A673 (cell line): ENCODE data around the gene FYCO1. TPM values are rescaled to one million over a fixed set of nuclear protein-coding genes. Genes with fewer than 3 reads are reported as not detected.

ENCODE experiments used
- BruUV-seq: library from RNA; stranded (reverse); fragments of 400-500 nt; replicated peaks from 2 replicates; lab custom pipeline; 2021; lab: Mats Ljungman, UMichigan
- CTCF ChIA-PET: fragments of 300-600 bp; sonication (Branson Sonifier 250); formaldehyde crosslinking; loops from one replicate; lab custom pipeline; 2022; ENCODE audit warnings: antibody characterized with exemption; lab: Charles Lee
- POLR2A ChIA-PET: fragments of 300-600 bp; sonication (Branson Sonifier 250); formaldehyde crosslinking; loops from one replicate; lab custom pipeline; 2022; ENCODE audit warnings: antibody characterized with exemption; ENCODE audit not compliant: low non-redundant PET; lab: Charles Lee
- DNase-seq: peaks from one replicate; pipeline ENCODE4 v3.0.0-alpha.2; 2015; ENCODE audit warnings: low spot score
- H3K27ac ChIP-seq: fragments of 200-600 bp; sonication (generic); 2 replicates; pipeline ENCODE4 v1.5.1; 2016; ENCODE audit warnings: mixed run types, low read depth, mild to moderate bottlenecking, mixed read lengths, antibody characterized with exemption, low read length; ENCODE audit not compliant: poor library complexity, severe bottlenecking
- H3K27me3 ChIP-seq: fragments of 200-600 bp; sonication (generic); replicated peaks from 2 replicates; pipeline ENCODE4 v1.6.1; 2017; ENCODE audit warnings: mixed run types, low read depth, mild to moderate bottlenecking, mixed read lengths, antibody characterized with exemption, low read length; ENCODE audit not compliant: insufficient read depth, poor library complexity
- H3K36me3 ChIP-seq: fragments of 200-600 bp; sonication (generic); 2 replicates; pipeline ENCODE4 v1.6.1; 2016; ENCODE audit warnings: mixed run types, mild to moderate bottlenecking, mixed read lengths, antibody characterized with exemption, low read length; ENCODE audit not compliant: insufficient read depth, poor library complexity, severe bottlenecking
- H3K4me1 ChIP-seq: fragments of 200-600 bp; sonication (generic); 2 replicates; pipeline ENCODE4 v1.6.1; 2017; ENCODE audit warnings: mixed run types, mild to moderate bottlenecking, mixed read lengths, antibody characterized with exemption, low read length; ENCODE audit not compliant: insufficient read depth, poor library complexity, severe bottlenecking
- H3K4me3 ChIP-seq: fragments of 200-600 bp; sonication (generic); 2 replicates; pipeline ENCODE4 v1.5.1; 2016; ENCODE audit warnings: low read depth, mixed run types, mild to moderate bottlenecking, mixed read lengths, low read length; ENCODE audit not compliant: poor library complexity, severe bottlenecking
- H3K9me3 ChIP-seq: fragments of 200-600 bp; sonication (generic); 2 replicates; pipeline ENCODE4 v1.6.1; 2016; ENCODE audit warnings: mixed run types, low read depth, mild to moderate bottlenecking, mixed read lengths, antibody characterized with exemption, low read length; ENCODE audit not compliant: poor library complexity, severe bottlenecking
- CTCF ChIP-seq: fragments of 300-800, 200-600 bp; sonication (generic); conservative IDR thresholded peaks from 2 replicates; pipeline ENCODE4 v1.5.1; 2017; ENCODE audit warnings: low read depth, mild to moderate bottlenecking, antibody characterized with exemption, low read length, moderate library complexity, mixed read lengths
- EZH2 ChIP-seq: fragments of 200-600 bp; sonication (generic); IDR thresholded peaks from 2 replicates; pipeline ENCODE4 v1.6.1; 2017; ENCODE audit warnings: borderline replicate concordance, low read depth, mild to moderate bottlenecking, mixed read lengths, antibody characterized with exemption, low read length; ENCODE audit not compliant: poor library complexity, severe bottlenecking
- intact Hi-C: fragments of 100-400 bp; cut with micrococcal nuclease; formaldehyde crosslinking; loops from one replicate; pipeline ENCODE4 v1.10.0; 2022; ENCODE audit not compliant: unreplicated experiment
- total RNA-seq: library from RNA; stranded (reverse); gene quantifications from 2 replicates; pipeline ENCODE4 v1.2.3, GENCODE V29; 2021

The FYCO1 gene
- total RNA-seq, 1 experiment from 2014 or later: 7.4 TPM

GRCh38 chr3:45932112-45932511, 63.5 kb downstream of the FYCO1 start:
- CTCF ChIA-PET: no interaction called here
- no TSS peak for BruUV-seq

GRCh38 chr3:45931496-45931895, 64.1 kb downstream of the FYCO1 start:
- no peaks in the 10 kb centered on the region for H3K4me1 ChIP-seq
- CTCF ChIA-PET: no interaction called here
- TF ChIP-seq CTCF (no peak), EZH2 (no peak)
- intact Hi-C loops: no loop called here
- H3K9me3 ChIP-seq: no peaks in the 10 kb centered on the region
- H3K27me3 ChIP-seq: no peaks in the 10 kb centered on the region
- no TSS peak for BruUV-seq
- no peak for DNase-seq
- H3K27ac ChIP-seq: no peak overlapping the region
- H3K4me3 ChIP-seq: no peak overlapping the region
- POLR2A ChIA-PET: no interaction called here
- H3K36me3 ChIP-seq: no peaks in the 10 kb centered on the region

More at GRCh38 chr3:45932112-45932511, 63.5 kb downstream of the FYCO1 start:
- H3K27me3 ChIP-seq: no peaks in the 10 kb centered on the region
- H3K27ac ChIP-seq: no peak overlapping the region
- no peak for DNase-seq
- H3K36me3 ChIP-seq: no peaks in the 10 kb centered on the region
- H3K4me3 ChIP-seq: no peak overlapping the region
- intact Hi-C loops: no loop called here
- H3K9me3 ChIP-seq: no peaks in the 10 kb centered on the region
- POLR2A ChIA-PET: no interaction called here
- no peaks in the 10 kb centered on the region for H3K4me1 ChIP-seq
- TF ChIP-seq EZH2 (no peak), CTCF (no peak)

- BruUV-seq: no TSS peak
- TF ChIP-seq EZH2 (no peak), CTCF (peak; percentile 55)
- POLR2A ChIA-PET: interaction anchor here (0.6 kb wide), 1 partner anchor 179 kb away, joined by 5 read pairs; no protein-coding TSS in a partner anchor
Measured at GRCh38 chr3:45929042-45929679, 66.5 kb downstream of the FYCO1 start.

More at GRCh38 chr3:45929042-45929679, 66.5 kb downstream of the FYCO1 start:
- Histone ChIP-seq H3K4me3 (no peak overlapping the region), H3K27me3 (no peaks in the 10 kb centered on the region), H3K9me3 (no peaks in the 10 kb centered on the region), H3K4me1 (no peaks in the 10 kb centered on the region), H3K36me3 (no peaks in the 10 kb centered on the region), H3K27ac (no peak overlapping the region)
- intact Hi-C loops: loop anchor here (1.0 kb wide), 1 partner anchor 168 kb away; no protein-coding TSS in a partner anchor
- CTCF ChIA-PET: interaction anchor here (0.6 to 1.0 kb wide), 2 partner anchors 10 to 167 kb away, joined by 4 to 12 read pairs; no protein-coding TSS in a partner anchor
- peak; percentile 24 for DNase-seq
